GM12878 (cell line): ENCODE measurements around the gene BAG1. TPM values are rescaled to one million over a fixed set of nuclear protein-coding genes. Genes with fewer than 3 reads are reported as not detected.

Source experiments
- ATAC-seq: fragments of 200-7000 bp; cut with Tn5 transposase; 3 replicates; pipeline ENCODE4 v1.9.1; 2020; ENCODE audit warnings: mild to moderate bottlenecking, moderate library complexity
- BruUV-seq: library from RNA; stranded (reverse); fragments of 400-500 nt; replicated peaks from 2 replicates; lab custom pipeline; 2021; lab: Mats Ljungman, UMichigan
- CTCF ChIA-PET: fragments of 300-600 bp; sonication (Branson Sonifier 250); formaldehyde crosslinking; extraction: SDS; loops from one replicate; lab custom pipeline; 2021; ENCODE audit warnings: inconsistent platforms; lab: Yijun Ruan, JAX
- POLR2A ChIA-PET: fragments of 350-600 bp; formaldehyde crosslinking; extraction: SDS; loops from one replicate; lab custom pipeline; 2021; ENCODE audit warnings: inconsistent platforms; lab: Charles Lee
- RAD21 ChIA-PET: fragments of 300-600 bp; sonication (Branson Sonifier 250); formaldehyde crosslinking; loops from one replicate; lab custom pipeline; 2023; ENCODE audit warnings: antibody characterized with exemption; ENCODE audit not compliant: unreplicated experiment; lab: Charles Lee
- SMC1A ChIA-PET: fragments of 300-600 bp; sonication (Branson Sonifier 250); formaldehyde crosslinking; loops from one replicate; lab custom pipeline; 2023; ENCODE audit not compliant: unreplicated experiment, uncharacterized antibody; lab: Charles Lee
- DNase-seq: peaks from one replicate; pipeline ENCODE4 v3.0.0-alpha.2; 2011; ENCODE audit warnings: low read depth, low spot score
- FAIRE-seq: peaks from 3 replicates; lab custom pipeline; 2011; peaks lifted over from hg19 to GRCh38; lab: Jason Lieb, UNC
- H2AFZ ChIP-seq: 2 replicates; pipeline ENCODE4 v1.6.0; 2011; ENCODE audit warnings: low read depth, low read length, control low read depth; ENCODE audit not compliant: control insufficient read depth
- H3K27ac ChIP-seq: 2 replicates; pipeline ENCODE4 v1.5.1; 2011; ENCODE audit warnings: control low read depth; ENCODE audit not compliant: control insufficient read depth, insufficient read depth
- H3K27me3 ChIP-seq, 2 experiments: replicated peaks in 1 of 2; 2 replicates each; pipeline versions ENCODE4 v1.6.0 to v1.6.1; 2011; ENCODE audit warnings: low read length in 1 of 2; ENCODE audit not compliant: control insufficient read depth in 2 of 2, insufficient read depth in 2 of 2
- H3K36me3 ChIP-seq, 2 experiments: 2 replicates each; pipeline ENCODE4 v1.5.1; 2011; ENCODE audit warnings: low read length in 1 of 2; ENCODE audit not compliant: control insufficient read depth in 2 of 2, insufficient read depth in 2 of 2
- H3K4me1 ChIP-seq: 2 replicates; pipeline ENCODE4 v1.6.1; 2011; ENCODE audit warnings: mild to moderate bottlenecking, low read length, moderate library complexity, mixed read lengths; ENCODE audit not compliant: control insufficient read depth, insufficient read depth
- H3K4me2 ChIP-seq: 2 replicates; pipeline ENCODE4 v1.6.0; 2011; ENCODE audit warnings: control low read depth; ENCODE audit not compliant: control insufficient read depth, insufficient read depth
- H3K4me3 ChIP-seq: fragments of 200-600 bp; sonication (generic); 2 replicates; pipeline ENCODE4 v1.5.1; 2016
- H3K79me2 ChIP-seq: 2 replicates; pipeline ENCODE4 v1.6.0; 2011; ENCODE audit warnings: low read length; ENCODE audit not compliant: control insufficient read depth, insufficient read depth
- H3K9ac ChIP-seq: 2 replicates; pipeline ENCODE4 v1.8.0; 2011; ENCODE audit warnings: low read length, control low read depth, mixed read lengths; ENCODE audit not compliant: control insufficient read depth, insufficient read depth
- H3K9me3 ChIP-seq: replicated peaks from 3 replicates; pipeline ENCODE4 v1.5.1; 2011; ENCODE audit warnings: mild to moderate bottlenecking, low read length; ENCODE audit not compliant: control insufficient read depth, insufficient read depth
- H4K20me1 ChIP-seq: 2 replicates; pipeline ENCODE4 v1.6.0; 2011; ENCODE audit not compliant: control insufficient read depth, insufficient read depth
- ASH2L ChIP-seq: fragments of 300-600, 200-600 bp; sonication (generic); IDR thresholded peaks from 2 replicates; pipeline ENCODE4 v1.6.1; 2017; ENCODE audit warnings: low read depth, mild to moderate bottlenecking, borderline replicate concordance
- BACH1 ChIP-seq: fragments of 450-650 bp; IDR thresholded peaks from 2 replicates; pipeline ENCODE4 v1.6.1; 2017; ENCODE audit warnings: mild to moderate bottlenecking, borderline replicate concordance
- BHLHE40 ChIP-seq, 2 experiments: fragments of 450-650 bp in 1 of 2; IDR thresholded peaks; 2 replicates each; pipeline ENCODE4 v1.6.1; 2011 to 2017; ENCODE audit warnings: low read depth in 2 of 2, borderline replicate concordance in 1 of 2, improper control_type of control experiment in 1 of 2, low read length in 1 of 2, mild to moderate bottlenecking in 1 of 2
- CHD1 ChIP-seq: IDR thresholded peaks from 2 replicates; pipeline ENCODE4 v1.6.1; 2012; ENCODE audit warnings: low read depth, low read length, improper control_type of control experiment
- E2F8 ChIP-seq: fragments of 450-650 bp; IDR thresholded peaks from 2 replicates; pipeline ENCODE4 v1.6.1; 2018; ENCODE audit warnings: mild to moderate bottlenecking, low read depth, moderate library complexity; ENCODE audit not compliant: partially characterized antibody
- HDAC6 ChIP-seq: fragments of 200-600 bp; sonication (generic); IDR thresholded peaks from one replicate; pipeline ENCODE4 v1.8.0; 2017; ENCODE audit warnings: antibody characterized with exemption; ENCODE audit not compliant: unreplicated experiment
- IRF3 ChIP-seq: fragments of 450-650 bp; IDR thresholded peaks from 2 replicates; pipeline ENCODE4 v1.6.1; 2014; ENCODE audit warnings: mild to moderate bottlenecking
- NR2C2 ChIP-seq: IDR thresholded peaks from 2 replicates; pipeline ENCODE4 v1.6.1; 2011; ENCODE audit warnings: borderline replicate concordance, low read depth; ENCODE audit not compliant: control insufficient read depth, insufficient read length
- PAX5 ChIP-seq: IDR thresholded peaks from 2 replicates; pipeline ENCODE4 v1.6.1; 2011; ENCODE audit warnings: low read depth, low read length, borderline replicate concordance
- POLR2A ChIP-seq: IDR thresholded peaks from 2 replicates; pipeline ENCODE4 v1.6.1; 2011; ENCODE audit warnings: low read depth, mild to moderate bottlenecking, low read length
- POLR2AphosphoS5 ChIP-seq: IDR thresholded peaks from 2 replicates; pipeline ENCODE4 v1.6.1; 2011; ENCODE audit warnings: mild to moderate bottlenecking, low read length, inconsistent platforms
- ZBTB4 ChIP-seq: fragments of 450-650 bp; formaldehyde crosslinking; IDR thresholded peaks from 2 replicates; pipeline ENCODE4 v1.4.0; 2022; ENCODE audit warnings: mild to moderate bottlenecking, moderate library complexity
- ZNF207 ChIP-seq: fragments of 450-650 bp; IDR thresholded peaks from 2 replicates; pipeline ENCODE4 v1.6.1; 2014; ENCODE audit warnings: antibody characterized with exemption, mild to moderate bottlenecking, borderline replicate concordance
- ZNF217 ChIP-seq: fragments of 450-650 bp; IDR thresholded peaks from 2 replicates; pipeline ENCODE4 v1.6.1; 2017; ENCODE audit warnings: antibody characterized with exemption, mild to moderate bottlenecking
- WGBS: methylation state at CpG from one replicate; pipeline ENCODE4 v1.1.6; 2016; ENCODE audit warnings: low lambda C conversion rate; ENCODE audit not compliant: insufficient replicate concordance, insufficient coverage; ENCODE audit errors: missing lambda C conversion rate; 5-methylcytosine and 5-hydroxymethylcytosine counted together
- in situ Hi-C: fragments of 300-500 bp; cut with MboI; formaldehyde crosslinking; loops from 9 replicates; pipeline ENCODE4 v1.14.3; 2018; ENCODE audit warnings: mixed read lengths
- intact Hi-C: fragments of 100-400 bp; cut with micrococcal nuclease; formaldehyde crosslinking; loops from one replicate; pipeline ENCODE4 v1.14.2; 2022; ENCODE audit not compliant: unreplicated experiment
- polyA plus RNA-seq, 11 experiments: library from polyadenylated mRNA; depleted of rRNA in 4 of 11; unstranded in 6 of 11; stranded (reverse) in 5 of 11; fragments of >200 nt; fragmentation: Nextera tagmentation in 4 of 11; fragmentation: Illumina TruSeq in 1 of 11; extraction: Ambion mirVana in 4 of 11; extraction: Trizol in 1 of 11; gene quantifications; 1 replicate in 1 of 11; 2 replicates in 10 of 11; pipeline versions ENCODE4 v1.2.1 to v1.2.3, GENCODE V29; 2011 to 2016; ENCODE audit warnings: inconsistent platforms in 2 of 11, missing spikeins in 2 of 11, low read depth in 1 of 11
- total RNA-seq, 4 experiments: library from RNA; depleted of rRNA in 3 of 4; stranded (reverse); fragments of >200 nt in 3 of 4; fragmentation: Illumina TruSeq in 1 of 4; extraction: Trizol in 1 of 4; gene quantifications; 2 replicates each; pipeline versions ENCODE4 v1.2.1 to v1.2.3, GENCODE V29; 2013 to 2021

BAG1 gene
- total and polyA plus RNA-seq, 10 of the 15 experiments (the other 5 are each of a cell fraction or from before 2014, with no cell fraction given), result 11.6 to 135 (median 68.9) TPM

- peaks cover 0 to 5% of the 10 kb centered on the region in 2 experiments; a peak in 1 of 4 replicates for H3K36me3 ChIP-seq
- CTCF ChIA-PET, result interaction anchor here (1.1 to 3.5 kb wide), 11 partner anchors 9 to 185 kb away, joined by 3 to 32 read pairs (median 7); partner anchors contain the start of gene NOL6
- intact Hi-C loops (loop anchor here (10.0 kb wide), 1 partner anchor 167 kb away; no protein-coding TSS in a partner anchor), in situ Hi-C loops (no loop called here)
- RAD21 ChIA-PET, result interaction anchor here (0.9 to 1.8 kb wide), 3 partner anchors 9 to 179 kb away, joined by 4 to 13 read pairs (median 6); partner anchors contain the start of gene AQP3
- ATAC-seq, result no peak
- no peaks in the 10 kb centered on the region for H4K20me1 ChIP-seq
- no peak for FAIRE-seq
- no peak overlapping the region for H3K4me2 ChIP-seq
- no peak overlapping the region for H3K27ac ChIP-seq
- no peaks in the 10 kb centered on the region for H3K9me3 ChIP-seq
- POLR2A ChIA-PET, result interaction anchor here (0.6 kb wide), 1 partner anchor 251 kb away, joined by 3 read pairs; no protein-coding TSS in a partner anchor
- peaks cover 30% of the 10 kb centered on the region for H3K79me2 ChIP-seq
- 81% methylated on average over 4 of the region's 4 CpGs for WGBS
- SMC1A ChIA-PET, result interaction anchor here (0.7 to 1.8 kb wide), 5 partner anchors 9 to 128 kb away, joined by 3 to 19 read pairs (median 5); no protein-coding TSS in a partner anchor
- BruUV-seq, result no TSS peak
- peaks cover 5% of the 10 kb centered on the region for H3K4me1 ChIP-seq
- H3K4me3 ChIP-seq, result no peak overlapping the region
- no peak overlapping the region for H3K9ac ChIP-seq
- no peaks in the 10 kb centered on the region for H3K27me3 ChIP-seq
- no peak overlapping the region for H2AFZ ChIP-seq
- no peak for DNase-seq
- no peak for TF ChIP-seq IRF3
- TF ChIP-seq PAX5, result no peak
- TF ChIP-seq ASH2L, result no peak
- no peak for TF ChIP-seq NR2C2
- TF ChIP-seq HDAC6, result no peak
- no peak for TF ChIP-seq ZBTB4 (CRISPR knock-in tag)
- no peak for TF ChIP-seq E2F8
- no peak for TF ChIP-seq ZNF217
- TF ChIP-seq BACH1, result no peak
- TF ChIP-seq CHD1, result no peak
- no peak for TF ChIP-seq ZNF207
- no peak for TF ChIP-seq POLR2AphosphoS5
- no peak for TF ChIP-seq POLR2A
- no peak for TF ChIP-seq BHLHE40 (IDR thresholded peaks at IDR 0.05; ENCODE audit: borderline replicate concordance in 1 of 2, low read depth in 2 of 2, low read length in 1 of 2)
Measured at GRCh38 chr9:33288235-33288634, 23.7 kb upstream of the BAG1 start.
